NCI-H2227 treated with DMSO at 0.1 percent for 48 hours (cell line): Measurements from ENCODE around the gene OPRD1.

Experiments
- DNase-seq: peaks from one replicate; lab custom pipeline; 2025; lab: John Stamatoyannopoulos, UW

Gene OPRD1

DNA sequence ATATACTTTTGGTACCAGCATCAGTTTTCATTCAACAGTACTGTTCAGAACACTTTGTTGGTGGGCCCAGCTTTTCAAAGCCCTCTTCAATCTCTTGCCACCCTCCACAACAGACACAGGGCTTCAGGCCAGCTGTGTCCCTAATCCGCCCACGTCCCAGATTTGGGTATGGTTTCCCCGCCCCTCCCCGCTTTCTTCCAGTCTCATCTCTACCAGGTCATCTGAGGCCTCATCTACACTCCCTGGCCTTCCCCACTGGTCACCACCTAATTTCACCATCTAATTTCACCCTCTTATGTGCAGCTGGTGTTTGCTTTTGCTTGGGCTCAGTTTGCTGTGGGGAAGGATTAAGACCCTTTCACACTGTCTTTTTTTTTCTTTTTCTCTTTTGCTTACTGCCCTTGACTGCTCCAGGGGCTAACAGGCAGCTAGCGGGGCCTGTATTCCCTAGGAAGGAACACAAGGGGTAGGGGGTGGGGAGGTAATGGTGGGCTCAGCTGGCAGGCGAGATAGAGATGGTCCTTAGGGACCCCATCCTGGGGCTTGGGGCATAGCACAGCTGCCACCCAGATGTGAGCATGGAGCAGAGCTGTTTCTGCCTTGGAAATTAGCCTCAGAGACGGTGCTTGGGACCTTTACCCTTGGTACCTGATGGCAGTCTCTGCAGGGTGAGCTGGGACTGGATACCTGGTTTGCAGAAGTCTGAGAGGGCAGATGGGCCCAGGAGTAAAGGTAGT lies 98.6 kb downstream of the OPRD1 start:
- peak; percentile 77 for DNase-seq

GRCh38 chr1:28913786-28914227 lies 101.8 kb downstream of the OPRD1 start:
- DNase-seq: no peak

- DNase-seq: peak; percentile 97
Measured at GRCh38 chr1:28914228-28915030, 102.5 kb downstream of the OPRD1 start, which contains the start of gene EPB41. Gene EPB41, plus strand, starts transcription at chr1:28914569. Its CDS starts 72,869 bp downstream, at chr1:28987438.

DNA sequence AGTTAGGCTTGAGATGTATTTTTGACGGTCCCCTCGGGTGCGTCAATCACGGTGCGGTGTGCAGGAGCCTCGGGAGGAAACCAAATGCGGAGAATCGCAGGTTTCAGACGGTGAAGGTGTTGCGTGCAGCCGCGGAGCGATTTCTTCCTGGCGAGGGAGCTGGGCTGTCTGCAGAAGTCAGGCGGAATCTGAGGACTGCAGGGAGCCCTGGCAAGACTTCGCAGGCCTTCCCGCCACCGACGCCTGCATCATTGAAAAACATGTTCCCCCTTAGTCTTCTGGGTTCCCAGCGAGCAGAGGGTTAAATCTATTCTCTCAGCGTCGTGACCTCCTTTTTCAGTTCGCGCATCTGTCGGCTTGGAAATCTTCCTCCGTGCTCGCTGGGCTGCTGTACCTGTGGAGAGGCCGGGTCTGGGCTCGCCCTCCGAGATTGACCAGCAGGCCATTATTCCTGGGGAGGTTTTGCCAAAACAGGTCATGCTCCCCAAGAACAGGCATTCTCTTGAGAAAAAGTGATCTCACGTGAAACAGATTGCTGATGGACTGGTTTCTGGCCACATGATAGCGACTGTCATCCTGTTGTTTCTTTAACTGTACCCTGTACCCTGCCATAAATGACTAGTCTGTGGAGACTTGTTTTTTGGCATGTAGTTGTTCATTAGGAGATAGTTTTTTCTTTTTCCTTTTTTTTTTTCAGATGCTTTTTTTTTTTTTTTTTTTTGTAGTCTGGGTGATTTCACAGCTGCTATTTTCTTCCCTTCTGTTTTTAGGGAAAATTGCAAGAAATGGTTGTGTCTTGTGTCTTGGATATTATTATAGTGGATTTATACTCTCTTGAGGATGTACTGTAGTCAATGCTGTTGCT lies 103.3 kb downstream of the OPRD1 start:
- DNase-seq: peak; percentile 55

DNA sequence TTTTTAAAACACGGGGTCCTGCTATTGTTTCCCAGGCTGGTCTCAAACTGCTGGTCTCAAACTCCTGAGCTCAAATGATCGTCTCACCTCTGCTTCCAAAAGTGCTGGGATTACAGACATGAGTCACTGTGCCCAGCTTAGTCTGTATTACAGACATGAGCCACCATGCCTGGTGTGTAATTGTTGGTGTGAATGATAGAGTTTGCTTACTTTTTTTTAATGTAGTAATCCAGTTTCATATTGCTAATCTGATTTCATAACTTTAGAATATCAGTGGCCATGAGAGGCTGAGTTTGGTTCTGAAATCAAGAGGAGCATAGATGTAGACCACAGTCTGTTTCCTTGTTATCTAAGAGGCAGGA lies 105.8 kb downstream of the OPRD1 start:
- no peak for DNase-seq
